Hematopoietic multipotent progenitor cell treated with erythropoietin and hydrocortisone succinate and interleukin-3 and kit ligand, for 6 days (in vitro differentiated cells): ENCODE results near the gene SUDS3.

Experiments
- DNase-seq: peaks from one replicate; pipeline ENCODE4 v3.0.0-alpha.2; 2015

The SUDS3 gene

DNA sequence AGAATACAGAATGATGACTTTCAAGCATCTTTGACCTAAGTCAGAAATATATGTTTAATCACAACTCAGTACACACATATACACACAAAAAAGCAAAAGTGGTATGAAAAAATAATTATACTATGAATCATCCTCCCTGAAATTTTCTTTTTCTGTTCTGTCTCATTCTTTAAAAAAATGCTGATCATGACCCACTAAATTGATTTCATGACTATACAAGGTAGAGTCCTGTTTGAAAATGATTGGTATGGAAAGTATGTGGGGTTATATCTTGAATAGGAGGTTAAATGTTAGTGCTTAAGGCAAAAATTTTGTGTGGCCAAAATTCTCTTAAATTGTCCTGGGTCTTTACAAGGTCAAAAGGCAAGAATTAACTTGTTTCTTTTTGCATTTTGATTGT lies 80.4 kb downstream of the SUDS3 start:
- no peak for DNase-seq

DNA sequence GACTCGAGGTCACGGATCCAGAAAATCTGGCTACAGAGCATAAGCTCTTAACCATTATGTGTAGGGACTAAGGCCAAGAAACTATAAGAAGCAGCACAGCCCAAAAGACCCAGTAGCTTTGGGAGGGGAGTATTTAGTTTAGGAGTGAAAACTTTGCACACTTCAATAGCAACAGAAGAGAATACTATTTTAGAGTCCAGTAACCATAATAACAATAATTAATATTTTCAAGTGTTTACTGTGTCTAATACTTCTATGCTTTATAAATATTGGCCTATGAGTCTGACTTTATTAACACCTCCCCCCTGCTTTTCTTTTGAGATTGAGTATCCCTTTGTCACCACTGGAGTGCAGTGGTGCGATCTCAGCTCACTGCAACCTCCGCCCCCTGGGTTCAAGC lies 82.8 kb downstream of the SUDS3 start:
- DNase-seq = no peak

GRCh38 chr12:118463677-118464076 lies 87.3 kb downstream of the SUDS3 start:
- DNase-seq = no peak

DNA sequence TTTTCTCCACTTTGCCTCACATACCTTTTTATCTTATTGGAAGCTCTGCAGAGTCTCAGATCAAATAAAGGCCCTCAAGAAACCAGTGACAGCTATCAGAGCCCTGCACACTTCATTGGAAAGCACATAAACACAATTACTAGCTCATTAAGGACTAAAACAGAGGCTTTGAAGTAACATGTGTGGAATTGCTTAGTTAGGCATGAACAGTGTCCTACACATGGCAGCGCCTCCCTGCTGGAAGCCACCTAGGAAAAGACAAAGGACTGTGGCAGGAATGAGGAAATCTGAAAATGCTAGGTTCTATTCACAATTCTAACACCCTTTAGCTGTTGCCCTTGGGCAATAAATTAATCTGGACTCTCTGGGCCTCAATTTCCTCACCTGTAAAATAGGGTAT lies 89.4 kb downstream of the SUDS3 start:
- DNase-seq = no peak
